ENCODE measurements around the gene GLS.

The GLS gene

DNA sequence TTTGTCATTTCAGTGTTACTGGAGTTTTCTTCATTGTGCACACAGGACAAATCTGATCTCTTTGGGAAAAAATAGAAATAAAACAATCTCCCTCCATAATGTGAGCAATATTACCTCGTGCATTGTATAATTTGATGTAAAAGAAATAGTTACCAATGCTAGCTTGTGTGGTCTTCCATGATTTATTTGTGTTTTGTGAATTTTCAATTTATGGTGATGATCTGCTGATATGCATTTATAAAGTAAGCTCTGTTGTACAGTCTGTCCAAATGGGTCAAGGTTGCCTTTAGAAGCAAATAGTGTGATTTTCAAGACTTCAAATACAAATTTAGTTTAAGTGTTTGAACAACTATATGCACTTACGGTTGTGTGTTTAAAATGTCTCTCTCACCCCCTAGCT, 82.5 kb downstream of the GLS start:
- H3K27ac ChIP-seq: no peak overlapping the region
- no peak for TF ChIP-seq ZFX (IDR thresholded peaks at IDR 0.05; ENCODE audit: borderline replicate concordance)
- TF ChIP-seq, protein P1, sequence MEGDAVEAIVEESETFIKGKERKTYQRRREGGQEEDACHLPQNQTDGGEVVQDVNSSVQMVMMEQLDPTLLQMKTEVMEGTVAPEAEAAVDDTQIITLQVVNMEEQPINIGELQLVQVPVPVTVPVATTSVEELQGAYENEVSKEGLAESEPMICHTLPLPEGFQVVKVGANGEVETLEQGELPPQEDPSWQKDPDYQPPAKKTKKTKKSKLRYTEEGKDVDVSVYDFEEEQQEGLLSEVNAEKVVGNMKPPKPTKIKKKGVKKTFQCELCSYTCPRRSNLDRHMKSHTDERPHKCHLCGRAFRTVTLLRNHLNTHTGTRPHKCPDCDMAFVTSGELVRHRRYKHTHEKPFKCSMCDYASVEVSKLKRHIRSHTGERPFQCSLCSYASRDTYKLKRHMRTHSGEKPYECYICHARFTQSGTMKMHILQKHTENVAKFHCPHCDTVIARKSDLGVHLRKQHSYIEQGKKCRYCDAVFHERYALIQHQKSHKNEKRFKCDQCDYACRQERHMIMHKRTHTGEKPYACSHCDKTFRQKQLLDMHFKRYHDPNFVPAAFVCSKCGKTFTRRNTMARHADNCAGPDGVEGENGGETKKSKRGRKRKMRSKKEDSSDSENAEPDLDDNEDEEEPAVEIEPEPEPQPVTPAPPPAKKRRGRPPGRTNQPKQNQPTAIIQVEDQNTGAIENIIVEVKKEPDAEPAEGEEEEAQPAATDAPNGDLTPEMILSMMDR (IDR thresholded peaks at IDR 0.05): no peak

DNA sequence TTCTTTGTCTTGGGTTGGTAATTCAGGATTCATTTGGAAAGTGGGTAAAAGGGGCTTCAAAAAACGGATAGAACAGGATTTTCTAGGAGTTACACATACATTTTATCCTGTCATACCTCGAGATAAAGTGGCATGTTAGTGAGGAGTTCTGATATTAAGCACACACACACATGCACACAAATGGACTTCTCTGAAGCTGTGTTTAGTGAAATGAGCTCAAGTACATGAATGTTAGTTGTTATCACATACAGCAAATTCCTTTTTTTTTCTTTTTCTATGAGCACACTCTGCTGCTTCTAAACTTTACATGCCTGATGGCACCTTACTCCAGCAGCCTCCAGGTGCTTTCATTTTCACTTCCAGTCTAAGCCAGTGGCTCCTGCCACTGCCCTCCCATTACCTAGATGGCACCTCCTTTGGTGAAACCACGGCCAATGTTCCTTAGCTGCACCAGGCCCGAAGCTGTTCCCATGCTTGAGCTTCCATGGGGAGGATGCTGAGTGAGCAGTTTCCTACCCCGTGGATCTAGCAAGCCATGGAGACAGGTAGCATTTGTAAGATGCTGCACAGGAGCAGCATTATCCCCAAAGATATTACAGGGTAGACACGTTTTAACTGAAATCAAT, 83.7 kb downstream of the GLS start:
- no peak overlapping the region for H3K27ac ChIP-seq
- TF ChIP-seq, protein P1 (IDR thresholded peaks at IDR 0.05): no peak
- TF ChIP-seq ZFX (IDR thresholded peaks at IDR 0.05; ENCODE audit: borderline replicate concordance): no peak

DNA sequence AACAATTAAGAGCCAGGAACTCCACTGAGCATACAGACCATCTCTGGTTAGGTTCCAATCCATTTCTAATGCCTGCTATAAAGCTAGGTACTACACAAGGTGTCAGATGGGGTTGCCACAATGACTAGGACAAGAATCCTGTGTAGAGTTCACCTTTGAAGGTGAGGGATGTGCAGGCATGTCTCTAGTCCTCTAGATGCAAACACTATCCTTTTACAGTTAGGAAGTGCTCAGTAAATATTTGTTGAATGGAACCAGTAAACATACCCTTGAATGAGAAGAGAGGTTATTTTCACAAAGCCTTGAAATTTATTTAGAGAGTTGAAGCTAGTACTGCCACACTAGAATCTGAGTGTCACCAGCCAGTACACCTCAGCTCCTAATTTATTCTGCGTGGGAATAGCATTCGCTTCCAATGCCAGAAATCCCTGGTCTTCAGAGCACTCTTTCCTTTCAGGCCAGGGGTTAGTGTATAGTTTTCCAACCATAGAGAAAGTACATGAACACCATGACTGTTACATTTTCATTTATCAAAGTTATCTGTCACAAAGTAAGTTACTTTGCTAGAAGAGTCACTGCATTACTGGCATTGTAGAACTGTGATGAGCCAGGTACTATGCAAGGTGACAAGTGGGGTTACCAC, 85.1 kb downstream of the GLS start:
- TF ChIP-seq, protein P1 (IDR thresholded peaks at IDR 0.05): no peak
- TF ChIP-seq ZFX (IDR thresholded peaks at IDR 0.05; ENCODE audit: borderline replicate concordance): no peak
- no peak overlapping the region for H3K27ac ChIP-seq

DNA sequence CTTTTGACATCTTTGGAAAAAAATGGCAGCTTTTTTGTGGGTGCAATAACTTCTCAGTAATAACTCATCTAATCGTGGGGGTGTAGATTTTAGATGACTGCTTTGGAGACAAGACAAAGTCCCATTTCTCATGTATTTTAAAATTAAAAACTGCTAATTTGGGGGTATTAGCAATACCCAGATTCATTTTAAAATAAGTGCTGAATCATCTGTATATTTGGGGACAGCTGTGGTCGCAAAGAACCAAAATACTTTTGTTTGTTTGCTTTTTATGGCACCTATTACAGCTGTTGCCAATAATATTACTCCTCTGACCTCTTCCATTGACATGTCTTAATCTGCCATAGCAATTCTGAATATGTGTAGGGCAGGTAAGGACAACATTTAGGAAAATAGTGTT, 87.9 kb downstream of the GLS start:
- TF ChIP-seq ZFX (IDR thresholded peaks at IDR 0.05; ENCODE audit: borderline replicate concordance): no peak
- TF ChIP-seq, protein P1 (IDR thresholded peaks at IDR 0.05): no peak
- no peak overlapping the region for H3K27ac ChIP-seq

DNA sequence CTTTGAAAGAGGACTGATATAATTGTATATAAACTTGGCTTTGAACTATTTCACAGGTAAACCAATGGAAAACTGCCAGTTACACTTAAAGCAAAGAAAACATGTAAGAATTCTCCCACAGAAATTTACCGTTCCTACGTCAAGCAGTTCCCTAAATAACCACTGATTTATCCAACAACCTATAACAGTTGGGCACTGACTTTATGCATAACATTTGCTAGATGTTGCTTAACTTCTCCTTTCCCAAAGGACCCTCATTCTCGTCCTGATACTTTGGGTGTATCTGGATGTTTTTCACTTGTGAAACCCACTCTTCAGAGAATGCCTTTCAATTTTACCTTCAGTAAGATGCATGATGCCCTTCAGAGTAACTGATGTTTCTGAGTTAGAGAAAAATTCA, 89.5 kb downstream of the GLS start:
- TF ChIP-seq, protein P1 (IDR thresholded peaks at IDR 0.05): no peak
- no peak for TF ChIP-seq ZFX (IDR thresholded peaks at IDR 0.05; ENCODE audit: borderline replicate concordance)
- H3K27ac ChIP-seq: no peak overlapping the region

DNA sequence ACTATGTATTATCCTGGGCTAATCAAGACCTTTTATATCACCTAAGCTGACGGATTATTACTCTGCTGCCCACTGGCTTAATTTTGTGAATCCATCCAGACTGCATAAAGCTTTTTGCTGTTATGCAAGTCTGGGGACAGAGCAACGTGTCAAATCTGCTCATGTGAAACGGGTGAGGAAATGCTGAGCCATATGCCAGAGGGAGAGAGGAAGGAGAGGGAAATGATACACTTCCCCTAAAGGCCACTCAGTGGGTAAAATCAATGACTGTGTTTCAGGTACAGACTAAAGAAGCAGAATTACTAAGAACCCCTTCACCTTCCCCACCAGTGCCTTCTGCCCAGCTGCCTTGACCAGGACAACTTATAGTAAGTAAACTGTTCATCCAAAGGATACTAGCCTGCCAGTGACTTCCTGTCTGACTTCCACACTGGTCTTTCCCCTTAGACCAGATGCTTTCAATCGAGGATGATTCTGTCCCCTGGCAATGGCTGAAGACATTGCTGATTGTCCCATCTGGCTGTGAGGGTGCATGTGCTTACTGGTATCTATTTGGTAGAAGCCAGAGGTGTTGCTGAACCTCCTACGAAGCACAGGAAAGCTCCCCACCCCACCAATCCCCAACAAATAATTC, 90.4 kb downstream of the GLS start:
- TF ChIP-seq, protein P1 (IDR thresholded peaks at IDR 0.05): no peak
- H3K27ac ChIP-seq: no peak overlapping the region

DNA sequence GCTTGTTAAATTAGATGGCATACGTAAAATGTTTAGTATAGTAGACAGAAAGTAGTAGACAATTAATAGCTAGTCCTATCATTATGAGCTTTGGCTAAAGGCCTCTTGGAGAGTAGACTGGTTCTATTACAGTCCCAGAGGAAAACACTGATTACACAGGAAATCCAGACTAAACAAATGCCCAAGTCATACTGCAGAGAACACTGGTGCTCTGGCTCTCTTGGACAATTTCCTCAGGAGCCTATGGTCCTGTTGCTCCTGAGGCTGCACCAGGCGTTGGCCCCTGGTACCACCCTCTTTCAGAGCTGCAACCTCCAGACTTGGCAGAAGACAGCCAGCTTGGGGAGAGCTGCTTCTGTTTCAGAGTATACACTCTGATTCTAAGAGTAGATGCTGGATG, 91.6 kb downstream of the GLS start:
- no peak overlapping the region for H3K27ac ChIP-seq

More for the DNA sequence above, 91.6 kb downstream of the GLS start:
- no peak for TF ChIP-seq ZFX (IDR thresholded peaks at IDR 0.05; ENCODE audit: borderline replicate concordance)
- TF ChIP-seq, protein P1 (IDR thresholded peaks at IDR 0.05): no peak

All from 22Rv1 (cell line).